Left ventricle myocardium inferior (tissue), 1 donor: ENCODE results near the gene DYRK2. TPM values are rescaled to one million over a fixed set of nuclear protein-coding genes. Genes with fewer than 3 reads are reported as not detected.
A peak's percentile ranks its signal among the peaks of the same experiment; 100 is the strongest.

Experiments used
- DNase-seq: peaks from one replicate; pipeline ENCODE4 v3.0.0-alpha.2; 2020
- H3K27ac ChIP-seq: fragments of 200-600 bp; replicated peaks from 2 replicates; pipeline ENCODE4 v1.8.0; 2021
- H3K27me3 ChIP-seq: fragments of 200-600 bp; 2 replicates; pipeline ENCODE4 v1.8.0; 2021; ENCODE audit warnings: low read depth
- H3K36me3 ChIP-seq: fragments of 200-600 bp; 2 replicates; pipeline ENCODE4 v1.8.0; 2021
- H3K4me1 ChIP-seq: fragments of 200-600 bp; 2 replicates; pipeline ENCODE4 v1.8.0; 2021
- H3K4me3 ChIP-seq: fragments of 200-600 bp; 2 replicates; pipeline ENCODE4 v1.8.0; 2021; ENCODE audit warnings: mild to moderate bottlenecking, moderate library complexity
- H3K9me3 ChIP-seq: fragments of 200-600 bp; replicated peaks from 2 replicates; pipeline ENCODE4 v1.8.0; 2021
- CTCF ChIP-seq: fragments of 200-600 bp; IDR thresholded peaks from 2 replicates; pipeline ENCODE4 v1.8.0; 2021; ENCODE audit warnings: antibody characterized with exemption, mild to moderate bottlenecking, borderline replicate concordance
- intact Hi-C: fragments of 100-400 bp; cut with micrococcal nuclease; formaldehyde crosslinking; loops from one replicate; pipeline ENCODE4 v1.11.0; 2022
- total RNA-seq: library from RNA; stranded (reverse); fragmentation: NEBNext Ultra II Directional; extraction: Animal tissue kit (Norgen Biotek cat#: 25700); gene quantifications from one replicate; pipeline ENCODE4 v1.2.1, GENCODE V29; 2021
- donor health status: DM: no; HTN: yes; CAD: no; lungs with severe emphysema.

DYRK2 gene
- total RNA-seq, 1 donor from 2014 or later = 42.6 TPM

- no peaks in the 10 kb centered on the region for H3K27me3 ChIP-seq
- H3K36me3 ChIP-seq = peaks cover 25% of the 10 kb centered on the region
- TF ChIP-seq CTCF = no peak
- intact Hi-C loops = no loop called here
- peak overlapping the region; percentile 59 for H3K27ac ChIP-seq
- no peaks in the 10 kb centered on the region for H3K9me3 ChIP-seq
- H3K4me1 ChIP-seq = peaks cover 100% of the 10 kb centered on the region
- peak overlapping the region; percentile 29 for H3K4me3 ChIP-seq
- DNase-seq = no peak
These were observed 9.9 kb downstream of the DYRK2 start for GRCh38 chr12:67658486-67658885.

- no peaks in the 10 kb centered on the region for H3K9me3 ChIP-seq
- DNase-seq = no peak
- peak overlapping the region; percentile 29 for H3K4me3 ChIP-seq
- intact Hi-C loops = no loop called here
- no peaks in the 10 kb centered on the region for H3K27me3 ChIP-seq
- H3K27ac ChIP-seq = peak overlapping the region; percentile 59
- H3K36me3 ChIP-seq = peaks cover 25% of the 10 kb centered on the region
- peaks cover 100% of the 10 kb centered on the region for H3K4me1 ChIP-seq
- TF ChIP-seq CTCF = no peak
These were observed 10.7 kb downstream of the DYRK2 start for GRCh38 chr12:67659292-67659691.

- intact Hi-C loops = loop anchor here (10.0 kb wide), 1 partner anchor 133 kb away; no protein-coding TSS in a partner anchor
These were observed 12.9 kb downstream of the DYRK2 start for GRCh38 chr12:67661311-67662021.

GRCh38 chr12:67662910-67663538, 14.5 kb downstream of the DYRK2 start:
- no peak for DNase-seq
- peaks cover 100% of the 10 kb centered on the region for H3K4me1 ChIP-seq
- H3K27me3 ChIP-seq = no peaks in the 10 kb centered on the region
- H3K27ac ChIP-seq = peak overlapping the region; percentile 29
- TF ChIP-seq CTCF = no peak
- H3K9me3 ChIP-seq = no peaks in the 10 kb centered on the region
- peaks cover 12% of the 10 kb centered on the region for H3K36me3 ChIP-seq
- H3K4me3 ChIP-seq = no peak overlapping the region
- intact Hi-C loops = loop anchor here (10.0 kb wide), 1 partner anchor 132 kb away; no protein-coding TSS in a partner anchor

More at GRCh38 chr12:67661311-67662021, 12.9 kb downstream of the DYRK2 start:
- Histone ChIP-seq H3K9me3 (no peaks in the 10 kb centered on the region), H3K27ac (peak overlapping the region; percentile 43), H3K4me1 (peaks cover 100% of the 10 kb centered on the region), H3K36me3 (peaks cover 25% of the 10 kb centered on the region), H3K27me3 (no peaks in the 10 kb centered on the region), H3K4me3 (no peak overlapping the region)
- DNase-seq = no peak
- no peak for TF ChIP-seq CTCF

GRCh38 chr12:67664171-67664570, 15.6 kb downstream of the DYRK2 start:
- Histone ChIP-seq H3K4me3 (no peak overlapping the region), H3K27ac (no peak overlapping the region), H3K27me3 (no peaks in the 10 kb centered on the region), H3K36me3 (peaks cover under 1% of the 10 kb centered on the region), H3K9me3 (no peaks in the 10 kb centered on the region), H3K4me1 (peaks cover 100% of the 10 kb centered on the region)
- TF ChIP-seq CTCF = no peak
- intact Hi-C loops = loop anchor here (10.0 kb wide), 1 partner anchor 131 kb away; no protein-coding TSS in a partner anchor
- no peak for DNase-seq
